Neuronal stem cell (in vitro differentiated cells): ENCODE measurements around the gene FPGS.

Experiments used
- DNase-seq: peaks from one replicate; pipeline ENCODE4 v3.0.0-alpha.2; 2013; ENCODE audit warnings: low spot score
- H2AFZ ChIP-seq: one replicate; pipeline ENCODE4 v1.6.1; 2013; ENCODE audit warnings: mild to moderate bottlenecking, low read length, inconsistent platforms
- H2AK5ac ChIP-seq: 2 replicates; pipeline ENCODE4 v1.6.1; 2013; ENCODE audit warnings: low read depth, mild to moderate bottlenecking, inconsistent platforms, low read length, moderate library complexity, mixed read lengths
- H2BK120ac ChIP-seq: 2 replicates; pipeline ENCODE4 v1.6.1; 2013; ENCODE audit warnings: low read depth, mild to moderate bottlenecking, inconsistent platforms, low read length, moderate library complexity, mixed read lengths
- H2BK12ac ChIP-seq: one replicate; pipeline ENCODE4 v1.6.1; 2013; ENCODE audit warnings: low read length, inconsistent platforms
- H2BK15ac ChIP-seq: 2 replicates; pipeline ENCODE4 v1.6.1; 2013; ENCODE audit warnings: mild to moderate bottlenecking, low read length, inconsistent platforms, mixed read lengths
- H2BK5ac ChIP-seq: one replicate; pipeline ENCODE4 v1.6.1; 2013; ENCODE audit warnings: inconsistent platforms, mild to moderate bottlenecking, low read length, moderate library complexity
- H3K14ac ChIP-seq: one replicate; pipeline ENCODE4 v1.6.1; 2013; ENCODE audit warnings: low read length, inconsistent platforms
- H3K18ac ChIP-seq: 2 replicates; pipeline ENCODE4 v1.6.1; 2013; ENCODE audit warnings: low read length, inconsistent platforms
- H3K23ac ChIP-seq: 2 replicates; pipeline ENCODE4 v1.6.1; 2013; ENCODE audit warnings: low read depth, mild to moderate bottlenecking, mixed read lengths, low read length, inconsistent platforms; ENCODE audit not compliant: poor library complexity
- H3K27ac ChIP-seq: replicated peaks from 3 replicates; pipeline ENCODE4 v1.5.1; 2013; ENCODE audit warnings: low read length, inconsistent platforms
- H3K27me3 ChIP-seq, 3 experiments: 2 replicates each; pipeline ENCODE4 v1.6.1; 2013; ENCODE audit warnings: low read length in 3 of 3, mild to moderate bottlenecking in 2 of 3, inconsistent platforms in 1 of 3, low read depth in 1 of 3, mixed read lengths in 1 of 3, moderate library complexity in 1 of 3; ENCODE audit not compliant: control insufficient read depth in 3 of 3, insufficient read depth in 3 of 3
- H3K36me3 ChIP-seq, 2 donors: replicated peaks in 1 of 2; 2 replicates each; pipeline ENCODE4 v1.6.1; 2013; ENCODE audit warnings: low read length in 2 of 2; ENCODE audit not compliant: control insufficient read depth in 2 of 2, insufficient read depth in 2 of 2
- H3K4ac ChIP-seq: 2 replicates; pipeline ENCODE4 v1.6.1; 2013; ENCODE audit warnings: inconsistent platforms, mild to moderate bottlenecking, low read length, moderate library complexity
- H3K4me1 ChIP-seq, 2 donors: 1 replicate in 1 of 2; 2 replicates in 1 of 2; pipeline ENCODE4 v1.6.1; 2013; ENCODE audit warnings: low read length in 2 of 2, low read depth in 1 of 2; ENCODE audit not compliant: control insufficient read depth in 2 of 2, insufficient read depth in 1 of 2
- H3K4me2 ChIP-seq: one replicate; pipeline ENCODE4 v1.6.1; 2013; ENCODE audit warnings: mild to moderate bottlenecking, low read length, inconsistent platforms; ENCODE audit not compliant: insufficient read depth, poor library complexity, severe bottlenecking
- H3K4me3 ChIP-seq, 2 donors: 2 replicates each; pipeline ENCODE4 v1.5.1; 2013; ENCODE audit warnings: low read length in 2 of 2, mild to moderate bottlenecking in 2 of 2, inconsistent platforms in 1 of 2, moderate library complexity in 1 of 2
- H3K79me1 ChIP-seq: one replicate; pipeline ENCODE4 v1.6.1; 2013; ENCODE audit warnings: low read depth, mild to moderate bottlenecking, inconsistent platforms, low read length, moderate library complexity
- H3K9ac ChIP-seq: one replicate; pipeline ENCODE4 v1.6.1; 2013; ENCODE audit warnings: mild to moderate bottlenecking, low read depth, low read length, inconsistent platforms; ENCODE audit not compliant: poor library complexity
- H3K9me3 ChIP-seq, 2 donors: replicated peaks in 1 of 2; 2 replicates each; pipeline versions ENCODE3 to v1.6.1; 2013; ENCODE audit warnings: low read length in 2 of 2, mild to moderate bottlenecking in 2 of 2, inconsistent platforms in 1 of 2, low read depth in 1 of 2, mixed read lengths in 1 of 2, moderate library complexity in 1 of 2; ENCODE audit not compliant: control insufficient read depth in 2 of 2, insufficient read depth in 1 of 2
- H4K8ac ChIP-seq: one replicate; pipeline ENCODE4 v1.6.1; 2013; ENCODE audit warnings: low read depth, mild to moderate bottlenecking, inconsistent platforms, low read length, moderate library complexity
- H4K91ac ChIP-seq: one replicate; pipeline ENCODE4 v1.6.1; 2013; ENCODE audit warnings: low read length, low read depth, mild to moderate bottlenecking, inconsistent platforms; ENCODE audit not compliant: poor library complexity
- WGBS, 2 donors: extraction: QIAGEN DNeasy Blood & Tissue Kit; methylation state at CpG; one replicate each; pipeline ENCODE4 v1.1.7; 2013; ENCODE audit warnings: missing lambda C conversion rate in 2 of 2, mixed read lengths in 1 of 2; ENCODE audit not compliant: insufficient read length in 2 of 2, insufficient replicate concordance in 1 of 2; ENCODE audit errors: extremely low coverage in 2 of 2; 5-methylcytosine and 5-hydroxymethylcytosine counted together

FPGS gene

GRCh38 chr9:127767909-127768331 is 34.8 kb upstream of the FPGS start:
- Histone ChIP-seq H4K91ac (no peak overlapping the region), H3K18ac (no peak overlapping the region), H3K4ac (no peak overlapping the region), H2BK12ac (no peak overlapping the region), H3K23ac (no peak overlapping the region), H3K4me1 (peaks cover 20 to 23% of the 10 kb centered on the region in 2 donors), H3K4me3 (no peak overlapping the region), H3K4me2 (no peak overlapping the region), H3K27ac (no peak overlapping the region), H4K8ac (no peak overlapping the region), H3K9me3 (no peaks in the 10 kb centered on the region), H2BK5ac (no peak overlapping the region), H2AFZ (peak overlapping the region; percentile 74), H3K27me3 (peaks cover 0 to 13% (median 0%) of the 10 kb centered on the region in 3 experiments), H3K36me3 (no peaks in the 10 kb centered on the region), H3K79me1 (no peaks in the 10 kb centered on the region), H2BK120ac (no peak overlapping the region), H2AK5ac (no peak overlapping the region), H3K9ac (no peak overlapping the region), H3K14ac (no peak overlapping the region), H2BK15ac (no peak overlapping the region)
- no peak for DNase-seq
- no CpG with 5 or more reads among the region's 13 CpGs for WGBS, 2 donors

DNA sequence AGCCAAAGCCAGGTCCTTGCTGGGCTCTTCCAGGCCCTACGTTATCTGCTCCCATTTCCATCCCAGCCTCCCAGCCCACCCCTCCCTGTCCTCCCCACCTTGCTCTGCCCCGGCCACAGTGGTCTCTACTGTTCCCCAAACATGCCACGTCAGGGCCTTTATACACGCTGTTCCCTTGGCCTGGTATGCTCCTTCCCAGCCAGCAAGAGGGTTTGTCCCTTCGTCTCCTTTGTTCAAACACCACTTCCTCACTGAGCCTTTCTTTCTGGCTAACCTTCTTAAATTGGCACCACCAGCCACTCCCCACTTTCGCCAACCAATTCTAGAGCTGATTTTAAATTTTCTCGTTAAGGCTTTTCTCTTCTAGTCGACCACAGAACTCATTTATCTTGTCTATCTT is 34.0 kb upstream of the FPGS start:
- H3K4ac ChIP-seq = no peak overlapping the region
- H4K8ac ChIP-seq = no peak overlapping the region
- no peak overlapping the region for H2BK120ac ChIP-seq
- no peak overlapping the region for H3K14ac ChIP-seq
- peaks cover 0 to 8% (median 0%) of the 10 kb centered on the region in 3 experiments for H3K27me3 ChIP-seq
- peaks cover 20 to 23% of the 10 kb centered on the region in 2 donors for H3K4me1 ChIP-seq
- no peak overlapping the region for H3K27ac ChIP-seq
- no peak overlapping the region for H2BK5ac ChIP-seq
- H3K4me3 ChIP-seq = no peak overlapping the region
- no peaks in the 10 kb centered on the region for H3K9me3 ChIP-seq
- H2AK5ac ChIP-seq = no peak overlapping the region
- no peak overlapping the region for H3K18ac ChIP-seq
- no peak overlapping the region for H4K91ac ChIP-seq
- H3K79me1 ChIP-seq = no peaks in the 10 kb centered on the region
- no peaks in the 10 kb centered on the region for H3K36me3 ChIP-seq
- H3K9ac ChIP-seq = no peak overlapping the region
- H3K23ac ChIP-seq = no peak overlapping the region
- H2BK12ac ChIP-seq = no peak overlapping the region
- DNase-seq = no peak
- whole genome bisulfite sequencing, 2 donors = no CpG with 5 or more reads among the region's 8 CpGs
- H2BK15ac ChIP-seq = no peak overlapping the region
- H2AFZ ChIP-seq = peak overlapping the region; percentile 74
- no peak overlapping the region for H3K4me2 ChIP-seq

DNA sequence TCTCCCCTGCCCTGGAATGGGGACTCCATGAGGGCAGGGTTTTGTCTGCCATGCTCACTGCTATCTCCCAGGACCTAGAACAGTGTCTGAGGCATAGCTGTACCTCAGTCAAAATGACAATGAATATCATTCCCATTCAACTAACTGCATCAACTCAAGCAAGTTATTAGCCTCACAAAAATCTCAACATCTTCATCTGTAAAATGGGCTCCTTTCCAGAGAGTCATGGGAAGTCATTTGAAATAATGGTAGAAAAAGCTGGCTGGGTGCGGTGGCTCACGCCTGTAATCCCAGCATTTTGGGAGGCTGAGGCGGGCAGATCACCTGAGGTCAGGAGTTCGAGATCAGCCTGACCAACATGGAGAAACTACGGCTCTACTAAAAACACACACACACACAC is 33.6 kb upstream of the FPGS start:
- no peak overlapping the region for H2AFZ ChIP-seq
- no peak overlapping the region for H3K4ac ChIP-seq
- H3K23ac ChIP-seq = no peak overlapping the region
- no peak overlapping the region for H2BK120ac ChIP-seq
- no peaks in the 10 kb centered on the region for H3K9me3 ChIP-seq
- no peak overlapping the region for H2BK5ac ChIP-seq
- no peak overlapping the region for H4K8ac ChIP-seq
- no peak overlapping the region for H3K4me2 ChIP-seq
- no peak overlapping the region for H3K18ac ChIP-seq
- no CpG with 5 or more reads among the region's 5 CpGs for WGBS, 2 donors
- no peak overlapping the region for H4K91ac ChIP-seq
- H3K36me3 ChIP-seq = no peaks in the 10 kb centered on the region
- H2BK15ac ChIP-seq = no peak overlapping the region
- peaks cover 18 to 23% of the 10 kb centered on the region in 2 donors for H3K4me1 ChIP-seq
- DNase-seq = no peak
- H3K79me1 ChIP-seq = no peaks in the 10 kb centered on the region
- no peak overlapping the region for H3K27ac ChIP-seq
- H2AK5ac ChIP-seq = no peak overlapping the region
- no peak overlapping the region for H2BK12ac ChIP-seq
- H3K14ac ChIP-seq = no peak overlapping the region
- no peak overlapping the region for H3K9ac ChIP-seq
- no peak overlapping the region for H3K4me3 ChIP-seq
- peaks cover 0 to 8% (median 0%) of the 10 kb centered on the region in 3 experiments for H3K27me3 ChIP-seq

DNA sequence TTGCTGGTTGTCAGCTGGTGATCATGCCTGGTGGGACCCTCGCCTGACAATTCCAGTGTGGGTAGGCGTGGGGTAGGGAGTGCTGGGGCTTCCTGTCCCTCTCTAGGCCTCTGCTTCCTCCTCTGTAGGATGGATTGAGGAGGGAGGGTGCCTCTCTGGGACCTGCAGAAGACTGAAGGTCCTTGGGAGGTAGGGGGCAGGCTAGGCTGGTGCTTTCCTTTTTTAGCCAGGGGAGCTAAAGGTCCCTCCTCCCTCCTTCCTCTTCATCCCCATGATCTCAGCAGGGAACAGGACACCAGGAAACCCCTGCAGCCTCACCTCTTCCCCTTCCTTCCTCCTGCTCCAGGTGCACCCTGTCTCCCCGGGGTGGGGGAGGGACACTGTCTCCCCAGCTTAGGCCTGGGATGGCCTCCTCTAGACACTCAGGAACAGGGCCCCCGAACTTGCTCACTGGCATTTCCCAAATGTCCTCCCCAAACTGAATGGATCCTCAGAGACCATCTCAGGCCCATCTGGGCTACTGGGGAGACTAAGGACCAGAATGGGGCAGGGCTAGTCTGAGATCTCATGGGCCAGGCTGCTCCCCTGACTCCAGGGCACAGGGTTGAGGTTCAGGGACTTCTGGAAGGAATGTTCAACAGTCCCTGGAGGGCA is 32.6 kb upstream of the FPGS start:
- no peak overlapping the region for H3K23ac ChIP-seq
- H3K9me3 ChIP-seq = no peaks in the 10 kb centered on the region
- no peak overlapping the region for H2BK5ac ChIP-seq
- H3K4me1 ChIP-seq = peaks cover 16 to 23% of the 10 kb centered on the region in 2 donors
- H2AFZ ChIP-seq = no peak overlapping the region
- no peak overlapping the region for H3K9ac ChIP-seq
- no peaks in the 10 kb centered on the region for H3K36me3 ChIP-seq
- DNase-seq = no peak
- no peak overlapping the region for H4K8ac ChIP-seq
- H3K4me2 ChIP-seq = no peak overlapping the region
- H3K4me3 ChIP-seq = peak overlapping the region in 1 of 2 donors; percentile 36
- peaks cover 0 to 10% (median 0%) of the 10 kb centered on the region in 3 experiments for H3K27me3 ChIP-seq
- H3K27ac ChIP-seq = no peak overlapping the region
- WGBS, 2 donors = no CpG with 5 or more reads among the region's 4 CpGs
- H3K79me1 ChIP-seq = no peaks in the 10 kb centered on the region
- peak overlapping the region; percentile 7 for H2AK5ac ChIP-seq
- H3K18ac ChIP-seq = peak overlapping the region; percentile 23
- H4K91ac ChIP-seq = no peak overlapping the region
- H2BK15ac ChIP-seq = no peak overlapping the region
- no peak overlapping the region for H2BK120ac ChIP-seq
- no peak overlapping the region for H3K4ac ChIP-seq
- H3K14ac ChIP-seq = no peak overlapping the region
- H2BK12ac ChIP-seq = no peak overlapping the region
